ENCODE measurements around the gene STON2.
"Not testable (repeated sequence)": the region's sequence is repeated elsewhere in the genome, so short reads cannot be mapped to it uniquely, and the experiment has no call there.

STON2 gene

DNA sequence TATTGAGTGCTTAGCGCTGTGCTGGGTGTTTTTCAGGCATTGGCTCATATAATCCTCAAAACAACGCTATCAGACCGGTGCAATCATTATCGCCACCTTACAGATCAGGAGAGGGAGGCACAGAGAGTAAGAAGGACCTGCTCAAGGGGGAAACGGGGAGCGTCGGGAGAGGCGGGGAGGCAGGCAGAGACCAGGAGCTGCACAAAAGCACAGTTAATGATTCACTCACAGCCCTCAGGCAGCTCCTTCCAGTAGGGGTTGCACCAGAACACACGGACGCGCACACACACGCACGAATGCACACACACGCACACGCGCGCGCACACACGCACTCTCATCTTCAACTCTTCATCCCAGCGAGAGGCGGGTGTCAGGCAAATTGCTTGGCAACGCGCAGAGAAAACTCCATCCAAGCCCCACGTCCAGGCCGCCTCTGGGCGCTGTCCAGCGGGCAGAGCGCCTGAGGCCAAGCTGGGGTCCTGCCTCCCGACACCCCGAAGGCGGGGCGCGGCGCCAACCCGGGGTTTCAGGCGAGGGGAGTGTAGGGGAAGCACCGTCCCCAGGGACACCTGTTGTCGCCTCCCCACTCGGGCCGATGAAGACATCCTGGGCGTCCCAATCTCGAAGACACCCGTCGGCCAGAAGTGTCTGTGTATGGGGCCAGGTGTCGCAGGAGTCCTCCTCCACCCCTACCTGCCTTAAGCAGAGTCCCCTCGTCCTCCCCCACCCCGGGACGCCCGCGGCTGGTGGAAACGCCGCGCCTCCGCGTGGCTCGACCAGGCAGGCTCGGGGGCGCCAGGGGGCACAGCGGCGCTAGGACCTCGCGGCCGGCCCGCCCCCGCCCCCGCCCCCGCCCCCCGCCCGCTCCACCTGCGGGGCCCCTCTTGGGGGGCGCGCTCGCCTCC is 35.5 kb upstream of the STON2 start:
- no peaks in the 10 kb centered on the region for H3K36me3 ChIP-seq (ENCODE audit: control insufficient read depth in 1 of 2, insufficient read depth in 2 of 2, low read length in 2 of 2)
- no peak overlapping the region for H3K27ac ChIP-seq (ENCODE audit: low read length)
- peaks cover 26% of the 10 kb centered on the region for H3K27me3 ChIP-seq (ENCODE audit: low read depth, low read length)
- peaks cover 0 to 17% of the 10 kb centered on the region in 2 donors for H3K4me1 ChIP-seq (ENCODE audit: control insufficient read depth in 1 of 2, insufficient read depth in 2 of 2, low read length in 2 of 2)
- peak overlapping the region; percentile 45 to 74 for H3K4me3 ChIP-seq (ENCODE audit: low read depth in 1 of 2, low read length in 2 of 2)
- no peaks in the 10 kb centered on the region for H3K9me3 ChIP-seq (ENCODE audit: control insufficient read depth in 1 of 2, low read length in 2 of 2)

DNA sequence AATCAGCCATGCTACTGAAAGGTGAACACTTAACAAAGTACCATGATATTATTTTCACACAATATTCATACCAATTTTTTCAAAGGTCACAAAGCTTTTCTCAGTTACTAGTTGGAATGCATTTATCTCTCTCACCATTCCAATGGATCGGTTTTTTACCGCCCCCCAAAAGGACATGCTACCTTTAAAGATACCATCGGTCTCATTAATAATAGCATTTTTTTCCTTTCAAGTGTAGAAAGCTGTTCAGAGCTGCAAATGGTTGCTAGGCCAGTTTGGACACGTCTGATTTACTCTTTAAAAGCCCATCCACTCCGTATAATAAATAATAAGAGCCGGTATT is 34.9 kb upstream of the STON2 start:
- H3K9me3 ChIP-seq (ENCODE audit: control insufficient read depth in 1 of 2, low read length in 2 of 2): no peaks in the 10 kb centered on the region
- no peaks in the 10 kb centered on the region for H3K36me3 ChIP-seq (ENCODE audit: control insufficient read depth in 1 of 2, insufficient read depth in 2 of 2, low read length in 2 of 2)
- peaks cover 26% of the 10 kb centered on the region for H3K27me3 ChIP-seq (ENCODE audit: low read depth, low read length)
- H3K4me1 ChIP-seq (ENCODE audit: control insufficient read depth in 1 of 2, insufficient read depth in 2 of 2, low read length in 2 of 2): peaks cover 0 to 17% of the 10 kb centered on the region in 2 donors
- H3K4me3 ChIP-seq (ENCODE audit: low read depth in 1 of 2, low read length in 2 of 2): peak overlapping the region; percentile 45 to 74
- H3K27ac ChIP-seq (ENCODE audit: low read length): no peak overlapping the region

DNA sequence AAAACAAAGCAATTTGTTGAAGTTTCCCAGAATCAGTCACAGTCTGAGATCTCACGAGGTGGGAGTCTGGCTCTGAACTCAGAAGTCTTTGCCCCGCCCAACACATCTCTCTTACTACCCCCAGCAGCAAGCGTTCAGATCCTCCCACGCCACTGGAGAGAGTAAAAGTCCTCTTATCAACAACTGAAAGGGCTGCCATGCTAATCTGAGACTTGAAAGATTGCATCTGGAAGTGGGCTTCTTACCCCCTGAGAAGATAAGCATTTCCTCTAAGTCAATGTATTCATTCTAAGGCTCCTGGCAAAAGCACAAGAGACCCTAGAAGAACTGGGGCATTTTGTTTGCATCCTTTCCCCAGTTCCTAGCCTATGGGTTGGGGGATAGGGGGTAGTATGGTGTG is 34.1 kb upstream of the STON2 start:
- H3K9me3 ChIP-seq (ENCODE audit: control insufficient read depth in 1 of 2, low read length in 2 of 2): no peaks in the 10 kb centered on the region
- H3K4me1 ChIP-seq (ENCODE audit: control insufficient read depth in 1 of 2, insufficient read depth in 2 of 2, low read length in 2 of 2): peaks cover 0 to 17% of the 10 kb centered on the region in 2 donors
- no peak overlapping the region for H3K4me3 ChIP-seq (ENCODE audit: low read depth in 1 of 2, low read length in 2 of 2)
- no peak overlapping the region for H3K27ac ChIP-seq (ENCODE audit: low read length)
- H3K36me3 ChIP-seq (ENCODE audit: control insufficient read depth in 1 of 2, insufficient read depth in 2 of 2, low read length in 2 of 2): no peaks in the 10 kb centered on the region
- H3K27me3 ChIP-seq (ENCODE audit: low read depth, low read length): peaks cover 26% of the 10 kb centered on the region

DNA sequence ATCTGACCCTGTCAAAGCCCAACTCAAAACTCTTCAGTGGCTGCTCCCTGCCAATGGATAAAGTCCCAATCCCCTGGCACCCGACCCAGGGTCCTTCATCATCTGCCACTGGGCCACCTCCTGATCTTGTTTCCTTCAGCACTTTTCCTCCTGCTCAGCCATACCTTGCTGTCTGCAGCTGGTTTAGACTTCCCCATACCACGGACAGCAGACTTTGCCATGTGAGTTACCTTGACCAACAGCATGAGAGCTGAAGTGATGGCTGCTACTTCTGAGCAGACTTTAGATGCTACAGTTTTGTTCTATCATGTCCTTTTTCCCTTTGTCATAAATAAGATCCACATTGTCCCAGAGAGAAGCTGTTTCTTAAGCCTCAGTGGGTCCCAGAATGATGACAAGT is 33.3 kb upstream of the STON2 start:
- Histone ChIP-seq H3K9me3 (ENCODE audit: control insufficient read depth in 1 of 2, low read length in 2 of 2) (no peaks in the 10 kb centered on the region), H3K36me3 (ENCODE audit: control insufficient read depth in 1 of 2, insufficient read depth in 2 of 2, low read length in 2 of 2) (no peaks in the 10 kb centered on the region), H3K27me3 (ENCODE audit: low read depth, low read length) (peaks cover 19% of the 10 kb centered on the region), H3K4me1 (ENCODE audit: control insufficient read depth in 1 of 2, insufficient read depth in 2 of 2, low read length in 2 of 2) (peaks cover 0 to 17% of the 10 kb centered on the region in 2 donors), H3K27ac (ENCODE audit: low read length) (no peak overlapping the region), H3K4me3 (ENCODE audit: low read depth in 1 of 2, low read length in 2 of 2) (no peak overlapping the region)

DNA sequence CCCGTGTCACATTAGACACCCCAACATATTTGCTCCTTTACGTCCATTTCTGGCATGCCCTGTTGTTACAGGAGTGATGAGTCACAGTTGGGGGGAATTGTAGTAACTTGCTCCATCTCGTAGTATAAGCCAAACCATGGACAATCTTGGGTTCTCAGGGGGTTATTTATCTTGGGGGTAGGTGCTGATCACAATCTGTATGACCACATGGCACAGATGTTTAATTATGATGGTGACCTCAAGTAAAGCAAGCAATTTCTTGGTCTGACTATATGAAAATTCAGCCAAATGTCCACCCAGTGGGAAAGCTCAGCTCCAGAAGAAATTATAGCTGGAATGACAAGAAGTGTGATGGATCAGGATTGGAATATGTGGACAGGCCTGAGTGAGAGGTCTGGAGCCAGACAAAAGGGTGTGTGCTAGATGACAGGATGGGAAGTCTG is 32.1 kb upstream of the STON2 start:
- Histone ChIP-seq H3K27me3 (ENCODE audit: low read depth, low read length) (peaks cover 19% of the 10 kb centered on the region), H3K36me3 (ENCODE audit: control insufficient read depth in 1 of 2, insufficient read depth in 2 of 2, low read length in 2 of 2) (no peaks in the 10 kb centered on the region), H3K27ac (ENCODE audit: low read length) (no peak overlapping the region), H3K9me3 (ENCODE audit: control insufficient read depth in 1 of 2, low read length in 2 of 2) (no peaks in the 10 kb centered on the region), H3K4me1 (ENCODE audit: control insufficient read depth in 1 of 2, insufficient read depth in 2 of 2, low read length in 2 of 2) (peaks cover 0 to 17% of the 10 kb centered on the region in 2 donors), H3K4me3 (ENCODE audit: low read depth in 1 of 2, low read length in 2 of 2) (no peak overlapping the region)

DNA sequence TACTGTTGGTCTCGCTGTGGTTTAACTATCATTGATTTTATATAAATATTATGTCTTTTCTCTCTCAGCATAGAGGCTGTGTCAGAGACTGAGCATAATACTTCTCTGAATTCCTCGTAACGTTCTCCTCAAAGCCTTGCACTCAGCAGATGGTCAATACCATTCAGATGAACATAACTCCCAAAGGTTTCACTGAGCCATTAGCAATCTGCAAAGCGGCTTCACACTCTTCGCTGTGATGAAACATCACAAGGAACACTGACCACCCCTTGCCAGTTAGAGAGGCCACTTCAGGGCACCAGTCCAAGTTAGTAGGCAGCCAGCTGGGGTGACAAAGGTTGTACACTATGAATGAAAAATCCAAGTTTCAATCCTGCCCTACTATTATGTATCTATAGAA is 30.1 kb upstream of the STON2 start:
- no peak overlapping the region for H3K4me3 ChIP-seq (ENCODE audit: low read depth in 1 of 2, low read length in 2 of 2)
- peaks cover 0 to 7% of the 10 kb centered on the region in 2 donors for H3K4me1 ChIP-seq (ENCODE audit: control insufficient read depth in 1 of 2, insufficient read depth in 2 of 2, low read length in 2 of 2)
- peaks cover 11% of the 10 kb centered on the region for H3K27me3 ChIP-seq (ENCODE audit: low read depth, low read length)
- no peak overlapping the region for H3K27ac ChIP-seq (ENCODE audit: low read length)
- H3K9me3 ChIP-seq (ENCODE audit: control insufficient read depth in 1 of 2, low read length in 2 of 2): no peaks in the 10 kb centered on the region
- no peaks in the 10 kb centered on the region for H3K36me3 ChIP-seq (ENCODE audit: control insufficient read depth in 1 of 2, insufficient read depth in 2 of 2, low read length in 2 of 2)

DNA sequence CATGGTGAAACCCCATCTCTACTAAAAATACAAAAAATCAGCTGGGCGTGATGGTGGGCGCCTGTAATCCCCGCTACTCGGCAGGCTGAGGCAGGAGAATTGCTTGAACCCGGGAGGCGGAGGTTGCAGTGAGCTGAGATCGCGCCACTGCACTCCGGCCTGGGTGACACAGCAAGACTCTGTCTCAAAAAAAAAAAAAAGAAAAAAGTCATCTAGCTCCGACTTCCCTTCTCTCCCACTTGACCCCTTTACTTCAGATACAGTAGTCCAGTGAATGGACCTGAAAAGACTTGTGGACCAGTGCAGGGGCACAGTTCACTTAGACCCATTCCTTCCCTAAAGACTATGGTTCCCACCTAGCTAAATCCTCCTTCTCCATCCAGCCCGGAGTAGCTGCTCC is 29.6 kb upstream of the STON2 start:
- H3K36me3 ChIP-seq (ENCODE audit: control insufficient read depth in 1 of 2, insufficient read depth in 2 of 2, low read length in 2 of 2); H3K9me3 ChIP-seq (ENCODE audit: control insufficient read depth in 1 of 2, low read length in 2 of 2); H3K4me3 ChIP-seq (ENCODE audit: low read depth in 1 of 2, low read length in 2 of 2); H3K4me1 ChIP-seq (ENCODE audit: control insufficient read depth in 1 of 2, insufficient read depth in 2 of 2, low read length in 2 of 2); H3K27me3 ChIP-seq (ENCODE audit: low read depth, low read length); H3K27ac ChIP-seq (ENCODE audit: low read length): not testable (repeated sequence)

DNA sequence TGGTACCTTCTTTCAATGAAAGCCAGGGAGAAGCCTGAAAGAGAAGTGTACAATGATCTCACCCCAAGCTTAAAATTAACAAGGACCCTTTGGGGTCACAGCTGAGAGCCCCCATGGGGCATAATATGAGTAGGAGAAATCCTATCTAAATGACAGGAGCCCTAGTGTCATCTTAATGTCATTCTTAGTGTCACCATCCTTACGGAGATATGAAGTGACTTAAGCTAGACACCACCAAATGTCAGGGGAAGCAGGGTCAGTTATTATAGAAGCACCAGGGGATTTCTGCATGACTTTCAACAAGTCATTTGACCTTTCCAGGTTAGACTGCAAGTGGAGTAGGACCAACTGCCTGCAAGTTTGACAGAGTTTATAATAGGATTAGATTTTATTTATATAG is 28.9 kb upstream of the STON2 start:
- Histone ChIP-seq H3K36me3 (ENCODE audit: control insufficient read depth in 1 of 2, insufficient read depth in 2 of 2, low read length in 2 of 2) (no peaks in the 10 kb centered on the region), H3K9me3 (ENCODE audit: control insufficient read depth in 1 of 2, low read length in 2 of 2) (no peaks in the 10 kb centered on the region), H3K4me1 (ENCODE audit: control insufficient read depth in 1 of 2, insufficient read depth in 2 of 2, low read length in 2 of 2) (no peaks in the 10 kb centered on the region), H3K4me3 (ENCODE audit: low read depth in 1 of 2, low read length in 2 of 2) (no peak overlapping the region), H3K27ac (ENCODE audit: low read length) (no peak overlapping the region), H3K27me3 (ENCODE audit: low read depth, low read length) (peaks cover 8% of the 10 kb centered on the region)

DNA sequence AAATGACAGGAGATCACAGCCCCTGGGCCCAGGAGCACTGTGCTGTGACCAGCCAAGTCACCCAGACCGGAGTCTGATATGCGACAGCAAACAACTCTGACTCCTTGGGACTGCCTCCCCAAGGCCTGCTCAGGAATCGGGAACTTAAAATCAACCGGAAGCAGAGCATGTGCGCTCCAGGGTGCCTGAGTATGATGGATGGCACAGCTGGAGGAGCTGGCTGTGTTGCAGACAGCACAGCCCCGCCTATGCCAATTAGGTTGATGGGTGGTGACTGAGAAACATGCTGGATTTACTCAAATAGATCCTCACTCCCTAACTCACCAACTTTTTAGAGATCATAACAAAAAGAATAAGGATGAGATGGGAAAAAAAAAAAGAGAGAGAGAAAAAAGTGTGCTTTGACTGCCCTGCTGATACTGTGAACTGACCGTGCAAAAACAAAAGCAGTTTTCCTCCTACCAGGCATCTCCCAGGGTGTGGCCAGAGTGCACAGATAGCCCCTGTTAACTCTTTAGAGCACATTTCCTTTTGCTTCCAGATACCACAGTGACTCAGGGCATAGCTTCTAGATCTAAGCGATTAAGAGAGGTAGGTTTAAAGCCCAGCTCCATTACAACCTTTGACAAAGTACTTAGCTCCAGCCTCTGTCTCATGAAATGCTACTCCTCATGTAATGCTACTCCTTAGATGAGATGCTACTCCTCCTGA is 27.4 kb upstream of the STON2 start:
- Histone ChIP-seq H3K4me1 (ENCODE audit: control insufficient read depth in 1 of 2, insufficient read depth in 2 of 2, low read length in 2 of 2) (no peaks in the 10 kb centered on the region), H3K36me3 (ENCODE audit: control insufficient read depth in 1 of 2, insufficient read depth in 2 of 2, low read length in 2 of 2) (no peaks in the 10 kb centered on the region), H3K27me3 (ENCODE audit: low read depth, low read length) (no peaks in the 10 kb centered on the region), H3K4me3 (ENCODE audit: low read depth in 1 of 2, low read length in 2 of 2) (no peak overlapping the region), H3K9me3 (ENCODE audit: control insufficient read depth in 1 of 2, low read length in 2 of 2) (no peaks in the 10 kb centered on the region), H3K27ac (ENCODE audit: low read length) (no peak overlapping the region)

DNA sequence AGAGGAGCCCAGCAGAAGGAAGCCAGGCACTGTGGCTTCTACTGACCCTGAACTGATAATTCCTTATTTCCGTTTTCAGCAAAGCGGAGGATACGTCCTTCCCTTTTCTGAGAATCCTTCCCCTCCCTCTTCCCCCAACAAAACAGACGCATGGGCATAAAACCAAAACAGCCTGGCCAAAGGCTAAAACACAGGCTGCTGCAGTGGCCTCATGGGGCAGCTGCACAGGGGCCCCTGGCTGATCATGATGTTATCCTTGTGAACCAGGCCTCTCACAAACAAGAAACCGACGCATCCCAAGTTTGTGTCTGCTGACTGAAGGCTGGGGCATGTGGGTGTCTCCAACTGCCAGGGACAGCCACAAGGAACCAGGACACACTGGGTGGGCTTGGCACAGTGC is 23.4 kb upstream of the STON2 start:
- Histone ChIP-seq H3K36me3 (ENCODE audit: control insufficient read depth in 1 of 2, insufficient read depth in 2 of 2, low read length in 2 of 2) (no peaks in the 10 kb centered on the region), H3K27ac (ENCODE audit: low read length) (no peak overlapping the region), H3K27me3 (ENCODE audit: low read depth, low read length) (no peaks in the 10 kb centered on the region), H3K4me1 (ENCODE audit: control insufficient read depth in 1 of 2, insufficient read depth in 2 of 2, low read length in 2 of 2) (no peaks in the 10 kb centered on the region), H3K4me3 (ENCODE audit: low read depth in 1 of 2, low read length in 2 of 2) (no peak overlapping the region), H3K9me3 (ENCODE audit: control insufficient read depth in 1 of 2, low read length in 2 of 2) (no peaks in the 10 kb centered on the region)

DNA sequence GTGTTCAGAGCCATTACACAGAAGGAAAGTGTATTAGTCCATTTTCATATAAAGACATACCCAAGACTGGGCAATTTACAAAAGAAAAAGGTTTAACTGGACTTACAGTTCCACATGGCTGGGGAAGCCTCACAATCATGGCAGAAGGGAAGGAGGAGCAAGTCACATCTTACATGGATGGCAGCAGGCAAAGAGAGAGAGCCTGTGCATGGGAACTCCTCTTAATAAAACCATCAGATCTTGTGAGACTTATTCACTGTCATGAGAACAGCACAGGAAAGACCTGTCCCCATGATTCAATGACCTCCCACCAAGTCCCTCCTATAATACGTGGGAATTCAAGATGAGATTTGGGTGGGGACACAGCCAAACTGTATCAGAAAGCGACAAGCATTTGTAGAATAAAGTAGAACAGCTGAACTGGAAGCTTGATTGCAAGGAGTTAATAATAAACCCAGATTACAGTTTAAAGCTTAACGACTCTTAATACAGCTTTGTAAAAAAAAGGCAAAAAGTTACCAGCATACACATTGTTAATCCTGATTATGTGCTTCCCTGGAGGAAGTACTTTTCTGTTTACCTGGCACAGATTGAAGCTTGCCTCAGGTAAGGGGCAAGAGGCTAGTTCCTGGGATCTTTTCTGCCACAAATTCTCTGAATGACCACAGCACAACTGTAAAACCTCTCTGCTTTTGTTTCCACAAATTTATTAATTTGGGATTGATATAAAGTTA is 18.1 kb upstream of the STON2 start:
- no peaks in the 10 kb centered on the region for H3K4me1 ChIP-seq (ENCODE audit: control insufficient read depth in 1 of 2, insufficient read depth in 2 of 2, low read length in 2 of 2)
- no peak overlapping the region for H3K4me3 ChIP-seq (ENCODE audit: low read depth in 1 of 2, low read length in 2 of 2)
- no peaks in the 10 kb centered on the region for H3K36me3 ChIP-seq (ENCODE audit: control insufficient read depth in 1 of 2, insufficient read depth in 2 of 2, low read length in 2 of 2)
- H3K9me3 ChIP-seq (ENCODE audit: control insufficient read depth in 1 of 2, low read length in 2 of 2): no peaks in the 10 kb centered on the region
- H3K27ac ChIP-seq (ENCODE audit: low read length): no peak overlapping the region
- no peaks in the 10 kb centered on the region for H3K27me3 ChIP-seq (ENCODE audit: low read depth, low read length)
